GM19035 (cell line): ENCODE data around the gene SLC35D2.

Source experiments
- ATAC-seq: cut with Tn5 transposase; IDR thresholded peaks from one replicate; pipeline ENCODE4 v1.9.1; 2021; ENCODE audit not compliant: unreplicated experiment

The SLC35D2 gene

DNA sequence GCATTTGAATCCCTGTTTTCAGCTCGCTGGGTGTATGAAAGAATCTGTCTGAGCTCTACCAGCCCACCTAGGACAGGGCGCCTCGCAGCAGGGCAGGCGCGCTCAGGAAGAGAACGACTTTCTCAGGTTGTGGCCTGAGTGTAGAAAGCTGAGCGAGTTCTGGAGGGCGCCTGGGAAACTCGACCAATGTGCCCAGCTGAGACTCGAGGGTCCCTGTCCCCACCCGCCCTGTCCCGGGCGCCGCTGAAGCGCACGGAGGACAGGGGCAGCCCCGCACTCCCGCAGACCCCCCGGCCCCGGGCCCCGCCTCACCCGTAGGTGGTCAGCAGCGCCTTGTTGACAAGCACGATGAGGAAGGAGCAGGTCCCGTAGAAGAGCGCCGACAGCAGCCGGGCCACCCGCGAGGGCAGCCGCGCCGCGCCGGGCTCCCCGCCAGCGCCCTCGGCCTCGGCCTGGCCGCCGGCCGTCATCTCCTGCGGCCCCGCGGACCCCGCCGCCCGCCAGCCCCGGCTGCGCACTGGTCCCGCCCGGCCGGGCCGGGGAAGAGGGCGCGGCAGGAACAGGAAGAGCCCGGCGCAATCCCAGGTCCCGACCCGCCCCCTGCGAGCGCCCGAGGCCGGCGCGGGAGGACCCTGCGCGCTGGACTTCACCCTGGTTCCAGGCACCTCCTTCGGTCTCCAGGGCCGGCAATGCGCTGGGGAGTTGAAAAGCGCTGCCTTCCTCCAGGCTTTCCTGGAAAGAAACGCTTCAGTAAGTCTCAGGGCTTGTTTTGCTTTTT lies at the start of gene SLC35D2:
SLC35D2 (minus strand) TSS at position 547 of the 778 bp plus-strand sequence; CDS start at position 470, 77 bp downstream.
- no peak for ATAC-seq

DNA sequence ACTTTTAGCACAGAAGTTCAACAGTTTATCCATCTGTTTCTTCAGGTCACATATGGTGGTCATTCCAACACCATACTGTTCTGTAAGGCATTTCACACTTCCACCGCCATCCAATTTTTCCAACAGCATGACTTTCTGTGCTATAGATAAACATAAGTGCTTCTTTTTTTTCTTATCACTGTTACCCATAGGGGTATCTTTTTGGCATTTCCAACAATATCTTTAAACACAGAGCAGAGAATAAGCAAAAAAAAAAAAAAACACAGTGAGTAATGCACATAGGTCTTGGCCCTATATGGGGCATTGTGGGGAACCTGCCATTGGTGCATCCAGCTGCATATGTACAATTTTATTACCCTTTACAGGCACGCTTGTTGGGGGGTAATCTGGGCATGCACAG lies 46.9 kb upstream of the SLC35D2 start:
- no peak for ATAC-seq

DNA sequence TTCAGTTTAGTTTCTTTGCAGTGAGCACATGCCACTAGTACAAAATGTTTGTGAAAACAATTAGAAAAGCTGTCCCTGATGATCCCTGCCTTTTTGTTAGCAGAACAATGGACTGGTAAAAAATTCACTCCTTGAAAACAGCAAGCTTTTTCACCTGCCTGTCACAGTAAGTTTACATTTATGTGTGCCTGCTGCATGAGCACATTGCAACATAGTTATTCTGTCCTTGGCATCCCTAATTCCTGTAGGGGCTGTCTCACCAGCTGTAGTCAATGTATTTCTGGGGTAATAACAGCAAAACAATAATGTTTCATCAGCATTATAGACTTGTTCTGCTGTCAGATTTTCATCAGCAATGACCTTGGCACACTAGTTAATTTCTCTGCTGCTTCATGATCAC lies 46.2 kb upstream of the SLC35D2 start:
- ATAC-seq: no peak

DNA sequence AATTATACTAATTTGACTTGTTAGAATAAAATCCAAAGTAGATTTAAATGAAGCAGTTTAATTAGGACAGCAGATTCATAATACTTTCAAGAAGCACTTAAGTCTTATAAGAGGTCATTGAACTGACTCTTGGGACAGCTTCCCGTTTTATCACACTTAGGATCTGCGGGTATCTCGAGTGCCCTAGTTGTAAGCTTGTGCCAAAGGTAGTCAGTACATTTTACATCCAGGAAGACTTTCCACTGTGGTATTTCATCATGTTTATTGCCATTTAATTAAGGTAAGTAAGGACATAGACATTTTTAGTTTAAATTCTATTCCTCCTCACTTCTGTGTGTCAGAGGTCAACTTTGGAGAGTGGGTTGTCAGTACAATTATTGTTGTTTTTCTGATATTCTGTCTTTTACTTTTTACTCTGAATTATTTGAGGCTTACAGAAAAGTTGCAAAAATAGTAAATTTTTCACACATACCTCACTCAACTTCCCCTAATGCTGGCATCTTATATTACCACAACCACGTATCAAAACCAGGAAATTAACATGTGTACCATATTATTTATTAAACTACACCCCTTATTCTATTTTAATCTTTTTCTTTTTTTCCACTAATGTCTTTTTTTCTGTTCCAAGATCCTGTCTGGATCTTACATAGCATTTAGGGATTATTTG lies 42.1 kb upstream of the SLC35D2 start:
- ATAC-seq: no peak

DNA sequence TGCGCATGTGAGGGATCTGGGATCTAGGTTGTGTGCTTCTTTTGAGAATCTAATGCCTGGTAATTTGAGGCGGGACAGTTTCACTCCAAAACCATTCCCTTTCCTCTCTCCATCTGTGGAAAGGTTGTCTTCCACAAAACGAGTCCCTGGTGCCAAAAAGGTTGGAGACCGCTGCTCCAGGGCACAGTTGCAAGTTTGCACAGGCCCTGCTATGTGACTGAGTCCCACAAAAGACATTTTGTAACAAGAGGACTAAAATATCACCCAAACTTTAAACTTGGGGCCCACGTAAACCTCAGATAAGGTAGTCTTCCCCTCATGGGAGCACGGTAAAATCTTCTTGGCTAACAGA lies 40.5 kb upstream of the SLC35D2 start:
- no peak for ATAC-seq

DNA sequence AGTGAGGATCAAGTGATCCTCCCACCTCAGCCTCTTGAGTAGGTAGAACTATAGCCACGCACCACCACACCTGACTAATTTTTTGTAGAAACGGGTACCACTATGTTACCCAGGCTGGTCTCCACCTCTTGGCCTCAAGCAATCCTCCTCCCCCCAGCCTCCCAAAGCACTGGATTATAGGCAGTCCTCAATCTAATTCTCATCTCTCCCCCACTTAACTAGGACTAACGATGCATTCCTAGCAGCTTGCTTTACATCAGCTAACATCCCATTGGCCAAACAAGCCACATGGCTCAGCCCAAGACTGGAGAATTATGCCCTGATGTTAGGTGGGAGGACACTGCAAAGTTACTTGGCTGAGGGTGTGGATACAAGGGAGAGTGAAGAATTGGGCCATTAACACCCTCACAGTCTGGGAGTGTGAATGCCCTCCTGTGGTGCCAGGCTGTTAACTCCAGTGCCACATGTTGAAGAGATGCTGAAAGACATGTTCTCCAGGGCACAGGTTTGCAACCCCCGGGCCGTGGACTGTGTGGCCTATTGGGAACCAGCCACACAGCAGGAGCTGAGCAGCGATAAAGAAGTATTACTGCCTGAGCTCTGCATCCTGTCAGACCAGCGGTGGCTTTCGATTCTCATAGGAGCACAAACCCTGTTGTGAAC lies 39.9 kb upstream of the SLC35D2 start:
- ATAC-seq: no peak

DNA sequence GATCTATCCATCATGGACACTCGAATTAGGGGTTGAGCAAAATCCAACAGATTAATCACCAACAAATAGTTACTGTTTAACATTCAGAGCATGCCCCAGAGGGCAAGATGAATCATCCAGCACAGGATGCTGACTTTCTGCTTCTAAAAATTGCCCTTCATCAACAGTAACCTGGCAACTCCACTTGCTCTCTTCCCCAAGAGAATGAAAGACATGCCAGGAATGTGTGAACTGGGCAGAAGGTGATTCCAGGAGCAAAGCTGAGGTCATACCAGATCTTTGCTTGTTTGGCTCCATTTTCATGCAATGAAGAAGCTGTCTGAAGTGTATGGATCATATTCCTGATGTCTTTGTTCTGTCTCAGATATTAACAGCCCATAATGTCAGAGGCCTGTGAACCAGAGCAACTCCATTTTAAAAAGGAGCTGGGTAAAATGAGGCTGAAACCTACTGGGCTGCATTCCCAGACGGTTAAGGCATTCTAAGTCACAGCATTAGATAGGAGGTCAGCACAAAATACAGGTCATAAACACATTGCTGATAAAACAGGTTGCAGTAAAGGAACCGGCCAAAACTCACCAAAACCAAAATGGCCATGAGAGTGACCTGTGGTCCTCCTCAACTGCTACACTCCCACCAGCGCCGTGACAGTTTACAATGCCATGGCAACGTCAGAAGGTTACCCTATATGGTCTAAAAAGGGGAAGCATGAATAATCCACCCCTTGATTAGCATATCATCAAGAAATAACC lies 37.1 kb upstream of the SLC35D2 start:
- no peak for ATAC-seq

DNA sequence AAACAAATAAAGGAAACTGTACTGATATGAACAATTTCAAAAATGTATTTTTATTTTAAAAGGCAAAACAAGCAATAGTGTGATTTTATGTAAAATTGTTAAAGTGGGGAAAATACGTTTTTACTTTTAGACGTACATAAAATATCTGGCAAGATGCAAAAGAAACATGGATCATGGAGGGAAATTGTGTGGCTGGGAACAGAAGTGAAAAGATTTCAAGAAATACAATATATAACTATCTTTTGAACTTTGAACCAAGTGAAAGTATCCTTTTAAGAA lies 36.1 kb upstream of the SLC35D2 start:
- no peak for ATAC-seq

DNA sequence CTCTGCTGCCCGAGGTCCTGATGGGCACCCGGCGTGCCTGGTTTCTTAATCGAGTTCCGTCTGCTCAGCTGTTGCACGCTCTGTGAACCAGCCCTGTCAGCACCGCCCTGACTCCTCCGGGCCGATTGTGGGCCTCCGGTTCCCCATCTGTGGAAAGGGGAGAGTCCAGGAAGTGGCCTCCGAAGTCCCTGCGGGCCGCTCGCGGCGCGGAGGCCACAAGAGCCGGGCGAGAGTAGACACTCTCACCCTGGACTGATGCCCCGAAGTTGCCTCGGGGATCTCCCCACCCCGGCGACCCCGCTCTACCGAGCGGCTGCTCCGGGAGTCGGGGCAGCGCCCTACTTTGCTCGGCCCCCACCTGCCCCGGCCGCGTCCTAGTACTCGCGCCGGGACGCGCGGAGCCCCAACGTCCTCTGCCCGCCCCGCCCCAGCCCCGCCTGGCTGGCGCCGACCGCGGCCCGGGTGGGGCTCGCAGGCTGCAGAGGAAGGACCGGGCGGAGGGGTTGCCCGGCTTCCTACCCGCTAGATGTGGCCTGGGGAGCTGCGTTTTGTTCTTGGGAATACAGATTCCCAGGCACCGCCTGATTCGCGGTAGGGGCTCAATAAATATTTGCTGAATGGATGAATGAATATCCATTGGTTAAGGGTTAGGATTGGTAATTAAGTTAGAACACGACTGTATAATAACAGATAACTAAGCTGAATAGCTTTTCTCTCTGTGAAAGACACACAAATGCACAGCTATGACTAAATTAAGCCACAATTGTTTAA lies 35.6 kb upstream of the SLC35D2 start:
- ATAC-seq: peak; percentile 32

DNA sequence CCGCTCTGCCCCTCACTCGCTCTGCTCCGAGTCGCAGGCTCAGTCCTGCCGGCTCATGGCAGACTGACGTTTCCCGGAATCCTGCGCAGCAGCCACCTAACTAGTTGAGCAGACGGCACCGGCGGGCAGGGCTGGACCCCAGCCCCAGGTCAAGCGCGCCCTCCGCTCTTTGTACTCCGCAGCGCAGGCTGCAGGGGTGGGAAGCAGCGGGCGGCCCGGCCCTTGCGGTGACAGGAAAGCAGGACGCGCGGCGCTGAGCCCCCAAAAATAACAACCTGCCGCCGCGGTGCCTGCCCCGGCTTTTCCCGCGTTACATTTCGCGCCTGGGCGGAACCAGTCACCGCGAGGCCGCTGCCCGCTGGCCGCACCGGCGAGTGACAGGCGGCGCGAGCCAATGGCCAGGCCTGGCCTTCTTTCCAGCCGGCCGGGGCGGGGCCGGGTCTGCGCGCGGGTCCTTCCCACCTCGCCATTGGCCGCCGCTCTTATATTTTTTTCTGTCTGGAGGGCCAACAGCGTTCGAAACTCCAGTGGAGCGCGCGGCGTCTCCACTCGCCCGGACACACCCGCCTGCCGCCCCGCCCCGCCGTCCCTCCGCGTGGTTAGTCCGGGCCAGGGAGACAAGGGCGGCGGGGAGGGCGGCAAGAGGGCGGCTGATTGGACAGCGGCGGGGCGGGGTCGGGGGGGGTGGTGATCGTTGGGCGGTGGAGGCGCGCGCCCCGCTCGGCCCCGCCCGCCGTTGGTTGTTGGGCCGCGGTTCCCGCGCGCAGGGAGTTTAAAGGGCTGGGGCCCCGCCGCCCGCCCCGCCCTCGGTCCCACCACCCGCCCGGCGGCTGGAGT lies 34.8 kb upstream of the SLC35D2 start, which contains the start of gene ZNF367:
ZNF367 (minus strand) TSS at position 288 of the 837 bp plus-strand sequence. CDS start 338 bp downstream, outside the sequence.
- ATAC-seq: peak; percentile 61

DNA sequence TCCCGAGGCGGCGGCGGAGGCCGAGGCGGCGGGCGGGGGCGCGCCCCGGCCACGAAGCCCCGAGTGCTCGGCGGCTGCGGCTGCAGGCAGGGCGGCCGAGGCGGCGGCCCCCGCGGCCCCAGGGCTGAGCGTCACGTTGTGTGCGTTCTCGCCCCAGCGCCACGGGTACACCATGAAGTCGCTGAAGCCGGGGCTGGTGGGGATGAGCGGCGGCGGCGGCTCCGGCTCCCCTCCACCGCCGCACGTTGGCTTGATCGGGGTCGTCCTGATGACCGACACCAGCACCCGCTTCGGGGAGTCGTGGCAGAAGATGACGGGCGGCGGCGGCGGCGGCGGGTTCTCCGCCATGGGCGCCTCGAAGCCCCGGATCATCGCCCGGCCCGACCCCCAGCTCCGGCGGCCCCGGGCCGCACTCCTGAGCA lies 34.2 kb upstream of the SLC35D2 start:
- ATAC-seq: peak; percentile 4

DNA sequence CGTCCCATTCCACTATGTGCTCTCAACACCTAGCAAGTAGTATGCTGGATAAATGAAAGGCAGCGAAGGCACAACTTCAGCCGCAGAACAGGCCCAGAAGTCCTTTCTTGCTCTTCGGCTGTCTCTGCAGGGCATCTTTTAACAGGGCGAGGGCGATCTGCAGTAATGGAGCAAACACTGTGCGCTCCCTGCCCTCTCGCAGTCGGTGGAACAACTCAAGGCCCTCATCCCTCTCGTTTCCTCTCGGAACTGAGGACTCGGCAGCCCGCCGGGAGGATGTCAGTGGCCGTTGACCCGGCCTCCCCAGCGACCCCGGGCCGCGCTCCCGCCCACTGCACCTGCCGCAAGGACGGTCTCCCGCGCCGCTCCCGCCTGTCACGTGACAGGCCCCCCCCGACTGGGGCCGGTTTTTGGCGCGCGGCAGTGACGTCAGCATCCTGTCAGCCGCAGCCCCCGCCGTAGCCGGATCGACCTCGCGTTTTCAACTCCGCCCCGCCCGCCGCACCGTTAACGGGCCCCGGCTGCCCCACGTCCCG lies 33.6 kb upstream of the SLC35D2 start:
- peak; percentile 31 for ATAC-seq

DNA sequence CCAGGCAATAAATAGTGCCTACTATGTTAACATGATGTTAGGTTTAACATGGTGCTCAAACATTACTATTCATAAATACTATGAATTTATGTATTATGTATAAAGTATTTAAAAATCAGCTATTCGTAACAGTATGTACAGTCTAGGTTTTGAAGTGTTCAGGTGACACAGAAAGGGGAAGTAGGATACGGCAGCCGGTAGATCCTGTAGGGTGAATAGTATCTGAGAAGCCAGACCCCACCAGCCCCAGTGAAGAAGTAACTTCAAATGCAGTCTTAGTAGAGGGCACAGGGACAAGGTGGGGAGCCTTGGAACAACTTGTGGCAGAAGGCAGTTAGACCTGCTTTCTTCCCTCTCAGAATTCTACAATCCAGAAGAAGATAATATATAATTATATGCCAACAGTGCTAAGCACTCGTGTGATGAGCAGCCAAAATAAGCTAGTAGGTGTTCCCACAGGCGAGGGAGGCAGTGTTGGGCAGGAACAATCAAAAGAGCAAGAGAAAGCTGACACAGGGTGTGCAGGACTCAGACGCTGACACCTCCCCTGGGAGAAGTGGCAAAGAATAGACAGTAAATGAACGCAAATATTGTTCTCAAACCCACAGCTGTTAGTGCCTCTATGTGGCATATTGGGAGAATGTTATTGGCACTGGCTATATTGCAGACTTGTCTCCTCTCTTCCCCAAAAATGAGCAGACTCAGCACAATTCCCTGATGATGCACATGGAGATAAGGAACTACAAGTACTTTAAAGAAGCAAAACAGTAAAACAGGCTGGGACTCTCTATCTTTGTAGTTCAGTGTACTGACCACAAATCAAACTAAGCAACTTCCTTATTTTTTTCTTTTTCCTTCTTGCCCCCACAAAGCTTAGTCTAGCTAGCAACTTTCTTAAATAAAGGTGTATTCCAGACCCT lies 30.1 kb upstream of the SLC35D2 start:
- peak; percentile 23 for ATAC-seq

DNA sequence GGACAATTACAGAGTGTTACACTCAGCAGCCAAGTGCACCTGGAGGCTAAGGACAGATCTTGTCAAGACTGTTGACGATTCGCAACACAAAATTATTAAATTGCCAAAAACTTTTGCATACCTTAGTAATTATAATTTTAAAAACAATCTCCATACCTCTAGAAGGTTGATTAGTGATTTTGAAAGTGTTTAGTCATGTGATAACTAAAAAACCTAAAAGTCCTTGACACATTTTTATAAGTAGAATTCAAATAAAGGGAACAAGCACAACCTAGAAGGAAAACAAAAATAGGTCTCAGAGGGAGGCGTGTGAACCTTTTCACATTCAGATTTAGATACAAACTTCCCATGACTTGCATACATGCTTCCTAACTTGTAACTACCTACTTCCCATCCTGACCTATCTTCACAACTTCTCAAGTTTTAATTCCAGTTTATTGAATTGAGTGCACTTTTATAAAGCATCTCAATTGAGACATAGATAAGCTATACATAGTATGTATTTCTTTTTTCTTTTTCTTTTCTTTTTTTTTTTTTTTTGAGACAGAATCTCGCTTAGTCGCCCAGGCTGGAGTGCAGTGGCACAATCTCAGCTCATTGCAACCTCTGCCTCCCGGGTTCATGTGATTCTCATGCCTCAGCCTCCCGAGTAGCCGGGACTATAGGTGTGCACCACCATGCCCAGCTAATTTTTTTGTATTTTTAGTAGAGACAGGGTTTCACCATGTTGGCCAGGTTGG lies 28.8 kb upstream of the SLC35D2 start:
- no peak for ATAC-seq

DNA sequence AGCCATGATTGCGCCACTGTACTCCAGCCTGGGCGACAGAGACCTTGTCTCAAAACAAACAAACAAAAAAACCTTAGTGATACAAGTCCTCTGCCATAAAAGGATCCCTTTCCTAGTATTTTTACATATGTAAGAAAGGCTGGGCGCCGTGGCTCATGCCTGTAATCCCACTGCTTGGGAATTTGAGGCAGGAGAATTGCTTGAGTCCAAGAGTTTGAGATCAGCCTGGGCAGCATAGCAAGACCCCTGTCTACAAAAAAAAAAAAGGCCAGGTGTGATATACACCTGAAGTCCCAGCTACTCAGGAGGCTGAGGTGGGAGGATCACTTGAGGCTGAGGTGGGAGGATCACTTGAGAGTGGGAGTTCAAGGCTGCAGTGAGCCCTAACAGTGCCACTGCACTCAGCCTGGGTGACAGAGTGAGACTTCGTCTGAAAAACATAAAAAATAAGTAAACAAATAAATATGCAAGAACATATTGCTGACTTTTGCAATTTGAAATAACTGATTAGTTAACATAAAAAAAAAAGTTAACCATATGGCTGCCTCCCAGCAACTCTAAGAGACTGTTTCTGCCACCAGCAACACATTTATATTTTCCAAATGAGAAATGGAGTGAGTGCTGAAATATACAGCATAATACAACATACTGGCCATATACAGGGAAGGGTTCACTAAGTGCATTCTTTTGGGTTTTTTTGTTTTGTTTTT lies 27.8 kb upstream of the SLC35D2 start:
- no peak for ATAC-seq

DNA sequence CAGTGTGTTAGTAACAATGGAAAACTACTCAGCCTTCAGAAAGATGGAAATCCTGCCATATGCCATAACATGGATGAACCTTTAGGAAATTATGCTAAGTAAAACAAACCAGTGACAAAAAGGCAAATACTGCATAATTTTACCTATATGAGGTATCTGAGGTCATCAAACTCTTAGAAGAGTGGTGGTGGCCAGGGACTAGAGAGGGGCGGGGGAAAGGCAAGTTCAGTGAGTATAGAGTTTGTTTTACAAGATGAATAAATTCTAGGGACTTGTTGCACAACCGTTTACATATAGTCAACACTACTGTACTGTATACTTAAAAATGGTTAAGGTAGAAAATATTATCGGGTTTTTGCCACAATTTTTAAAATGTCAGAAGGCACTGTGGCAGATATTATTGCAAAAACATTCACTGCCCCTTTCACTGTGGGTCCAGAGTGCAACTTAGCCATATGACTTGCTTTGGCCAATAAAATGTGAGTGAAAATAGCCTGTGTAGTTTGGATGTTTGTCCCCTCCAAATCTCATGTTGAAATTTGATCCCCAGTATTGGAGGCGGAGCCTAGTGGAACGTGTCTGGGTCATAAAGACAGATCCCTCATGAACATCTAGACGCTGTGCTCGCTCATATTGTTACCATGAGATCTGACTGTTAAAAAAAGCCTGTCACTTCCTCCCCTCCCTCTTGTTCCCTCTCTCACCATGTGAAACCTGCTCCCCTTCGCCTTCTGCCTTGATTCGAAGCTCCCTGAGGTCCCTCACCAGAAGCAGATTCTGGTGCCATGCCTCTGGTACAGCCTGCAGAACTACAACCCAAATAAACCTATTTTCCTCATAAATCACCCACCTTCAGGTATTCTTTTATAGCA lies 25.1 kb upstream of the SLC35D2 start:
- no peak for ATAC-seq
